ENCODE results near the gene RABEP2.
"Not testable (repeated sequence)": the region's sequence is repeated elsewhere in the genome, so short reads cannot be mapped to it uniquely, and the experiment has no call there.

Gene RABEP2

DNA sequence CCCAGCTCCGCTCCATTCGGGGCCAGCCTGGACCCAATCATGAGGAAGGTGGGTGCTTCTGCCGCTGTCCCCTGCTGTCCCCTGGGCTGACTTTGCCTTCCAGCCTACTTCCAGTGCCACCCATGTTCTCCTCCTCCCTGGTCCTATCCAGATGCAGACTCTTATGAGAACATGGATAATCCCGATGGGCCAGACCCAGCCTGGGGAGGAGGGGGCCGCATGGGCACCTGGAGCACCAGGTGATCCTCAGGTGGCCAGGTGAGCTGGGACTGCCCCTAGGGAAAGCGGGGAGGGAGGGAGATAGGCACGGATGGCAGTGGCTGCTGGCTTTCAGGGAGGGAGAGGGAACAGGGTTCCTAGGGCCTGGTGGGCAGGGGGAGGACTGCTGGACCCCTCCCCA lies 13.7 kb upstream of the RABEP2 start:
- H3K36me3 Mint-ChIP-seq: peaks cover 42% of the 10 kb centered on the region
- H3K27ac Mint-ChIP-seq: peak overlapping the region; percentile 64
- peaks cover 32% of the 10 kb centered on the region for H3K4me1 Mint-ChIP-seq
- H3K27me3 Mint-ChIP-seq: no peaks in the 10 kb centered on the region
- DNase-seq (ENCODE audit: low spot score in 2 of 2): no peak
- ATAC-seq (ENCODE audit: low read depth): no peak
- no peak overlapping the region for H3K4me3 Mint-ChIP-seq
- no peaks in the 10 kb centered on the region for H3K9me3 Mint-ChIP-seq

DNA sequence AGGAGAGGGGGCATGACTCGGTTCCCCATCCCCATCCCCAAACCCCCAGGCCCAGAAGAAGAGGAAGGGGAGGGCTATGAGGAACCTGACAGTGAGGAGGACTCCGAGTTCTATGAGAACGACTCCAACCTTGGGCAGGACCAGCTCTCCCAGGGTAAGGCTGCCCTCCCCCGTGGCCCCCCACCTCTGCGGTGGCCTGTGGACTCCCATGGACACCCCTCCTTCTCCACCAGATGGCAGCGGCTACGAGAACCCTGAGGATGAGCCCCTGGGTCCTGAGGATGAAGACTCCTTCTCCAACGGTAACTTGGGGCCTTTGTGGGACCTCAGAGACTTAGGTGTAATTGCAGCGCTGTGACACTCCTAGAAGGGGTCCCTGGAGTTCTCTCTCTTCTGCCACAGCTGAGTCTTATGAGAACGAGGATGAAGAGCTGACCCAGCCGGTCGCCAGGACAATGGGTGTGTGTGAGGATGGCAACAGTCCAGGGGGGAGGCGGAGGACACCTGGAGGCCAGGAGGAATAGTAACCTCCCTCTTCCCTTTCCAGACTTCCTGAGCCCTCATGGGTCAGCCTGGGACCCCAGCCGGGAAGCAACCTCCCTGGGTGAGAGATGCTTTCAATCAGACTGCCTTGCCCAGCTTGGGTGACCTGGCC lies 12.3 kb upstream of the RABEP2 start:
- Mint-ChIP-seq H3K9me3 (no peaks in the 10 kb centered on the region), H3K4me1 (peaks cover 37% of the 10 kb centered on the region), H3K36me3 (peaks cover 42% of the 10 kb centered on the region), H3K27ac (peak overlapping the region; percentile 79), H3K4me3 (no peak overlapping the region), H3K27me3 (no peaks in the 10 kb centered on the region)
- no peak for ATAC-seq (ENCODE audit: low read depth)
- no peak for DNase-seq (ENCODE audit: low spot score in 2 of 2)

DNA sequence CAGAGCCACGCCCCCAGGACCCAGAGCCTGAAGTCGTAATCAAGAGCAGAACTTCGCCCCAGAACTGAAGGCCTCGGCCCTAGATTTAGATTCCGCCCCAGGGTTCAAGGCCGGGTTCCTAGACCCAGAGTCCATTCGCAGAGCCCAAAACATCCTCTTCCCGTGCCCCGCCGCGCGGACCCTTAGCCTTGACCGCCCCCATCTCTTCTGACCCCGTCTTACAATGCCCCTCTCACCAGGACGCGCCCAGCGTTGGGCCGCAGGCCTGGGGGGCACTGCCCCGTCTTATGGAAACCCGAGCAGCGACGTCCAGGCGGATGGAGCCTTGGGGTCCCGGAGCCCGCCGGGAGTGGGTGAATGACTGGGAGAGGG lies 11.7 kb upstream of the RABEP2 start:
- ATAC-seq (ENCODE audit: low read depth): no peak
- peaks cover 39% of the 10 kb centered on the region for H3K4me1 Mint-ChIP-seq
- no peaks in the 10 kb centered on the region for H3K9me3 Mint-ChIP-seq
- peaks cover 42% of the 10 kb centered on the region for H3K36me3 Mint-ChIP-seq
- H3K27me3 Mint-ChIP-seq: no peaks in the 10 kb centered on the region
- peak overlapping the region; percentile 79 for H3K27ac Mint-ChIP-seq
- no peak overlapping the region for H3K4me3 Mint-ChIP-seq
- no peak for DNase-seq (ENCODE audit: low spot score in 2 of 2)

DNA sequence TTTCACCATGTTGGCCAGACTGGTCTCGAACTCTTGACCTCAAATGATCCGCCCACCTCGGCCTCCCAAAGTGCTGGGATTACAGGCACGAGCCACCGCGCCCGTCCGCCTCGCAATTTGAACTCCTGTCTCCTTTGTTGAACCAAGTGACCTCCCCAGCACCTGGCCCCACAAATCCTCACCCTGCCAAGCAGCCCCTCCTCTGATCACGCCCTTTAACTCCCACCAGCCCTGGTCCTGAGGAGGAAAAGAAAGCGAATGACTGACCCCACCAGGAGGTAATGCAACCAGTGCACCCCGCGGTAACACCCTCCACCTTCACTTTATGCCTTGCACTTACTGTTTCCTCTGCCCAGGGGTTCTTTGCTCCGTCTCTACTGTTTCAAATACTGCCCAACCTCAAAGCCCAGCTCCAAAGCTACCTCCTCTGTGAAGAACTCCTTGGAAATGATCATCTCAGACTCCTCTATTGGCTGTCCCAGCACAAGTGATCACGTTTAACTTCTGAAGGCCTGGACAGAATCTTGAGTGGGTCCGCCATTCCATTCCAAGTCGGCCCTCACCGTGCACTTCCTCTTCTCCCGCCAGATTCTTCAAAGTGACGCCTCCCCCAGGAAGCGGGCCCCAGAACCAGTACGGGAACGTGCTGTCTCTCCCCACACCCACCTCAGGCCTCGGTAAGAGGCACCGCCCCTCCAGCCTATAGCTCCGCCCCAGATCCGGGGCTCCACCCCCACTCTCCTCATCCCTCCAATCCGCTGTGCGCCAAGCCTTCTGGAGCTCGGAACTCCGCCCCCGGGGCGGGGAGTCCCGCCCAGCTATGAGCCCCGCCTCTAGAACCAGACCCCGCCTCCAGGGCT lies 11.1 kb upstream of the RABEP2 start:
- no peaks in the 10 kb centered on the region for H3K27me3 Mint-ChIP-seq
- no peaks in the 10 kb centered on the region for H3K9me3 Mint-ChIP-seq
- H3K36me3 Mint-ChIP-seq: peaks cover 42% of the 10 kb centered on the region
- peak overlapping the region; percentile 79 for H3K27ac Mint-ChIP-seq
- H3K4me1 Mint-ChIP-seq: peaks cover 41% of the 10 kb centered on the region
- ATAC-seq (ENCODE audit: low read depth) (peak; percentile 91), DNase-seq (ENCODE audit: low spot score in 2 of 2) (peak; percentile 75 to 82)
- peak overlapping the region; percentile 8 for H3K4me3 Mint-ChIP-seq

DNA sequence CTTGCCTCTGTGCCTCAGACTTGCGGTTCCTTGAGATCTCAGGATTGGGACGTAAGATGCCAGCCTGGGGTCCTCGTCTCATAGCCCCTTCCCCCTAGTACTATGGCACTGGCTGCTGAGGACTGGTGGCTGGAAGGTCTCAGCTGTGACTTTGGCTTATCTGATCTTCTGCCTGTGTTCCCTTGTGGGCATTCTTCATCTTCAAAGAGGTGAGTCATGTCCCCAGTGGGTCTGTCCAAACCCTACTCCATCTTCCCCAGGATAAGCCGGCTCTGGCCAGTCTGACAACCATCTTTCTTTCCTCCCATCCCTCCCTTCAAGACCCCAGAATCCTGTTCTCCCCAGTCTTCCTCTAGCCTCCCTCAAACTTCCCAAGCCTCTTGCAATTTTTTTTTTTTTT lies 10.3 kb upstream of the RABEP2 start:
- DNase-seq (ENCODE audit: low spot score in 2 of 2) (no peak), ATAC-seq (ENCODE audit: low read depth) (no peak)
- Mint-ChIP-seq H3K27me3 (no peaks in the 10 kb centered on the region), H3K36me3 (peaks cover 42% of the 10 kb centered on the region), H3K4me1 (peaks cover 49% of the 10 kb centered on the region), H3K27ac (peak overlapping the region; percentile 79), H3K4me3 (peak overlapping the region; percentile 39), H3K9me3 (no peaks in the 10 kb centered on the region)

DNA sequence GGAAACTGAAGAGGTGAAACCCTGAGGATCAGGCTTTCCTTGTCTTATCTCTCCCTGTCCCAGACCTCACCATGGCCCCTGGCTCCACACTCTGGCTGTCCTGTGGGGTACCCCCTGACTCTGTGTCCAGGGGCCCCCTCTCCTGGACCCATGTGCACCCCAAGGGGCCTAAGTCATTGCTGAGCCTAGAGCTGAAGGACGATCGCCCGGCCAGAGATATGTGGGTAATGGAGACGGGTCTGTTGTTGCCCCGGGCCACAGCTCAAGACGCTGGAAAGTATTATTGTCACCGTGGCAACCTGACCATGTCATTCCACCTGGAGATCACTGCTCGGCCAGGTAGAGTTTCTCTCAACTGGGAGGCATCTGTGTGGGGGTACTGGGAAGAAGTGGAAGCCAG lies 8.1 kb upstream of the RABEP2 start:
- H3K9me3 Mint-ChIP-seq: no peaks in the 10 kb centered on the region
- no peaks in the 10 kb centered on the region for H3K27me3 Mint-ChIP-seq
- peaks cover 47% of the 10 kb centered on the region for H3K4me1 Mint-ChIP-seq
- no peak for DNase-seq (ENCODE audit: low spot score in 2 of 2)
- H3K4me3 Mint-ChIP-seq: peak overlapping the region; percentile 96
- ATAC-seq (ENCODE audit: low read depth): no peak
- peak overlapping the region; percentile 91 for H3K27ac Mint-ChIP-seq
- peaks cover 32% of the 10 kb centered on the region for H3K36me3 Mint-ChIP-seq

DNA sequence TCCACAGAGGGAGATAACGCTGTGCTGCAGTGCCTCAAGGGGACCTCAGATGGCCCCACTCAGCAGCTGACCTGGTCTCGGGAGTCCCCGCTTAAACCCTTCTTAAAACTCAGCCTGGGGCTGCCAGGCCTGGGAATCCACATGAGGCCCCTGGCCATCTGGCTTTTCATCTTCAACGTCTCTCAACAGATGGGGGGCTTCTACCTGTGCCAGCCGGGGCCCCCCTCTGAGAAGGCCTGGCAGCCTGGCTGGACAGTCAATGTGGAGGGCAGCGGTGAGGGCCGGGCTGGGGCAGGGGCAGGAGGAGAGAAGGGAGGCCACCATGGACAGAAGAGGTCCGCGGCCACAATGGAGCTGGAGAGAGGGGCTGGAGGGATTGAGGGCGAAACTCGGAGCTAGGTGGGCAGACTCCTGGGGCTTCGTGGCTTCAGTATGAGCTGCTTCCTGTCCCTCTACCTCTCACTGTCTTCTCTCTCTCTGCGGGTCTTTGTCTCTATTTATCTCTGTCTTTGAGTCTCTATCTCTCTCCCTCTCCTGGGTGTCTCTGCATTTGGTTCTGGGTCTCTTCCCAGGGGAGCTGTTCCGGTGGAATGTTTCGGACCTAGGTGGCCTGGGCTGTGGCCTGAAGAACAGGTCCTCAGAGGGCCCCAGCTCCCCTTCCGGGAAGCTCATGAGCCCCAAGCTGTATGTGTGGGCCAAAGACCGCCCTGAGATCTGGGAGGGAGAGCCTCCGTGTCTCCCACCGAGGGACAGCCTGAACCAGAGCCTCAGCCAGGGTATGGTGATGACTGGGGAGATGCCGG lies 7.5 kb upstream of the RABEP2 start:
- Mint-ChIP-seq H3K27ac (peak overlapping the region; percentile 91), H3K9me3 (no peaks in the 10 kb centered on the region), H3K4me1 (peaks cover 48% of the 10 kb centered on the region), H3K27me3 (no peaks in the 10 kb centered on the region), H3K4me3 (peak overlapping the region; percentile 96), H3K36me3 (peaks cover 26% of the 10 kb centered on the region)
- DNase-seq (ENCODE audit: low spot score in 2 of 2) (no peak), ATAC-seq (ENCODE audit: low read depth) (no peak)

DNA sequence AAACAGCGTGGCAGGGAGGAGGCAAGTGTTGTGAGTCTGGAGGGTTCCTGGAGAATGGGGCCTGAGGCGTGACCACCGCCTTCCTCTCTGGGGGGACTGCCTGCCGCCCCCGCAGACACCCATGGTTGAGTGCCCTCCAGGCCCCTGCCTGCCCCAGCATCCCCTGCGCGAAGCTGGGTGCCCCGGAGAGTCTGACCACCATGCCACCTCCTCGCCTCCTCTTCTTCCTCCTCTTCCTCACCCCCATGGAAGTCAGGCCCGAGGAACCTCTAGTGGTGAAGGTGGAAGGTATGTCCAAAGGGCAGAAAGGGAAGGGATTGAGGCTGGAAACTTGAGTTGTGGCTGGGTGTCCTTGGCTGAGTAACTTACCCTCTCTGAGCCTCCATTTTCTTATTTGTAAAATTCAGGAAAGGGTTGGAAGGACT lies 6.8 kb upstream of the RABEP2 start, which contains the start of gene CD19:
CD19 (plus strand) TSS at position 171 of the 425 bp plus-strand sequence; CDS start at position 201, 30 bp downstream.
- no peak for DNase-seq (ENCODE audit: low spot score in 2 of 2)
- Mint-ChIP-seq H3K36me3 (peaks cover 22% of the 10 kb centered on the region), H3K9me3 (no peaks in the 10 kb centered on the region), H3K4me1 (peaks cover 48% of the 10 kb centered on the region), H3K4me3 (peak within 1 kb of the TSS; percentile 96), H3K27me3 (no peaks in the 10 kb centered on the region), H3K27ac (peak within 1 kb of the TSS; percentile 91)
- peak; percentile 22 for ATAC-seq (ENCODE audit: low read depth)

DNA sequence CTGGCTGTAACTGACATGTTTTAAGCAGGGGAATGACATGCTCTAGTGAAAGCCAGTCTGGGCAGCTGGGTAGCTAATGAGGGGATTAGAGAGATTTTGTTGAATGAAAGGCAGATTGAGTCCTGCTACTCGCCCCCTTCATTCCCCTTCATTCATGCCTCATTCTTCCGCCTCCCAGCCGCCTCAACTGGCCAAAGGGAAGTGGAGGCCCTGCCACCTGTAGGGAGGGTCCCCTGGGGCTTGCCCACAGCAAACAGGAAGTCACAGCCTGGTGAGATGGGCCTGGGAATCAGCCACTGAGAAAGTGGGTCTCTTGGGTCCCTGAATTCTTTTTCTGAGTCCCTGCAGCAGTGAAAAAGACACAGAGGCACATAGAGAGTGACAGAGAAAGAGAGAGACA lies 5.6 kb upstream of the RABEP2 start:
- ATAC-seq (ENCODE audit: low read depth) (peak; percentile 82), DNase-seq (ENCODE audit: low spot score in 2 of 2) (peak; percentile 37 to 38)
- peak overlapping the region; percentile 91 for H3K27ac Mint-ChIP-seq
- peaks cover 45% of the 10 kb centered on the region for H3K4me1 Mint-ChIP-seq
- peak overlapping the region; percentile 96 for H3K4me3 Mint-ChIP-seq
- no peaks in the 10 kb centered on the region for H3K9me3 Mint-ChIP-seq
- no peaks in the 10 kb centered on the region for H3K27me3 Mint-ChIP-seq
- H3K36me3 Mint-ChIP-seq: peaks cover 13% of the 10 kb centered on the region

DNA sequence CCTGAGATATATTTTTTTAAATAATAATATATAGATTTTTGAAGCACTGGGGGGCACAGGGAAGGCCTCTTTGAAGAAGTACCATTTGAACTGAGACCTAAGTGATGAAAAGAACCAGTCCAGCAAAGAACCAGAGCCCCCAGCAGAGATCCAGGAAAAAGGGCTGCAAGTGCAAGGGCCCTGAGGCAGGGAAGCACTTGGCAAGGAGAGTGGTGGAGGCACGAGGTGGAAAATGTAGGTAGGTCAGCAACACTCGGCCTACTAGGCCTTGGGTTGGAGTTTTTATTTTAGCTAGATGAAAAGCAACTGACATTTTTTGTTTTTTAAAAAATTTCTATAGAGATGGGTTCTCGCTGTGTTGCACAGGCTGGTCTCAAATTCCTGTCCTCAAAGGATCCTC lies 5.2 kb upstream of the RABEP2 start:
- H3K9me3 Mint-ChIP-seq: no peaks in the 10 kb centered on the region
- peak overlapping the region; percentile 91 for H3K27ac Mint-ChIP-seq
- H3K36me3 Mint-ChIP-seq: peaks cover 8% of the 10 kb centered on the region
- peak overlapping the region; percentile 96 for H3K4me3 Mint-ChIP-seq
- peaks cover 42% of the 10 kb centered on the region for H3K4me1 Mint-ChIP-seq
- DNase-seq (ENCODE audit: low spot score in 2 of 2) (no peak), ATAC-seq (ENCODE audit: low read depth) (no peak)
- no peaks in the 10 kb centered on the region for H3K27me3 Mint-ChIP-seq

DNA sequence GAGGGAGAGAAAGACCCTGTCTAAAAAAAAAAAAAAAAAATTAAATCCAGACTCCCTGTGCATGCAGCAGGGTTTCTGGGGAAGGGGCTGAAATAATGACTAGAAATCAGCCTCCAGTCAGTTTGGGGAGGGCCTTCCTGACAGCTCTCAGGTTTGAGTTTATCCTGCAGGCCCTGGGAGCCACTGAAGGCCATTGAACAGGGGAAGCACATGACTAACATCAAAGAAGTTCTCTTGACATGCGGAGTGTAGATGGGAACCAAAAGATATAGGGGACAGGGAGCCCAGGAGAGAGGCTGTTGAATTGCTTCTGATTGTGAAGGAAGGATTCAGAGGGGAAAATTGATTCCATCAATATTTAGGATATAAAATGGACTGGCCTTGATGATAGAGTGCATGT lies 2.8 kb upstream of the RABEP2 start:
- no peak for DNase-seq (ENCODE audit: low spot score in 2 of 2)
- peaks cover 46% of the 10 kb centered on the region for H3K4me1 Mint-ChIP-seq
- peak overlapping the region; percentile 32 for H3K27ac Mint-ChIP-seq
- H3K27me3 Mint-ChIP-seq: no peaks in the 10 kb centered on the region
- H3K36me3 Mint-ChIP-seq: no peaks in the 10 kb centered on the region
- ATAC-seq (ENCODE audit: low read depth): no peak
- H3K9me3 Mint-ChIP-seq: no peaks in the 10 kb centered on the region
- H3K4me3 Mint-ChIP-seq: no peak overlapping the region

DNA sequence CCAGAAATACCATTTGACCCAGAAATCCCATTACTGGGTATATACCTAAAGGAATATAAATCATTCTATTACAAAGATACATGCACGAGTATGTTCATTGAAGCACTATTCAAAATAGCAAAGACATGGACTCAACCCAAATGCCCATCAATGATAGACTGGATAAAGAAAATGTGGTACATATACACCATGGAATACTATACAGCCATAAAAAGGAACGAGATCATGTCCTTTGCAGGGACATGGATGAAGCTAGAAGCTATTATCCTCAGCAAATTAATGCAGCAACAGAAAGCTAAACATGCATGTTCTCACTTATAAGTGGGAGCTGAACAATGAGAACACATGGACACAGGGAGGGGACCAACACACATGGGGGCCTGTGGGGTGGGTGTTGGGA lies 1.2 kb upstream of the RABEP2 start:
- not testable (repeated sequence) for ATAC-seq (ENCODE audit: low read depth); H3K36me3 Mint-ChIP-seq; DNase-seq (ENCODE audit: low spot score in 2 of 2); H3K27me3 Mint-ChIP-seq; H3K9me3 Mint-ChIP-seq
- H3K27ac Mint-ChIP-seq: peak overlapping the region; percentile 97
- H3K4me1 Mint-ChIP-seq: peaks cover 44% of the 10 kb centered on the region
- peak overlapping the region; percentile 98 for H3K4me3 Mint-ChIP-seq

DNA sequence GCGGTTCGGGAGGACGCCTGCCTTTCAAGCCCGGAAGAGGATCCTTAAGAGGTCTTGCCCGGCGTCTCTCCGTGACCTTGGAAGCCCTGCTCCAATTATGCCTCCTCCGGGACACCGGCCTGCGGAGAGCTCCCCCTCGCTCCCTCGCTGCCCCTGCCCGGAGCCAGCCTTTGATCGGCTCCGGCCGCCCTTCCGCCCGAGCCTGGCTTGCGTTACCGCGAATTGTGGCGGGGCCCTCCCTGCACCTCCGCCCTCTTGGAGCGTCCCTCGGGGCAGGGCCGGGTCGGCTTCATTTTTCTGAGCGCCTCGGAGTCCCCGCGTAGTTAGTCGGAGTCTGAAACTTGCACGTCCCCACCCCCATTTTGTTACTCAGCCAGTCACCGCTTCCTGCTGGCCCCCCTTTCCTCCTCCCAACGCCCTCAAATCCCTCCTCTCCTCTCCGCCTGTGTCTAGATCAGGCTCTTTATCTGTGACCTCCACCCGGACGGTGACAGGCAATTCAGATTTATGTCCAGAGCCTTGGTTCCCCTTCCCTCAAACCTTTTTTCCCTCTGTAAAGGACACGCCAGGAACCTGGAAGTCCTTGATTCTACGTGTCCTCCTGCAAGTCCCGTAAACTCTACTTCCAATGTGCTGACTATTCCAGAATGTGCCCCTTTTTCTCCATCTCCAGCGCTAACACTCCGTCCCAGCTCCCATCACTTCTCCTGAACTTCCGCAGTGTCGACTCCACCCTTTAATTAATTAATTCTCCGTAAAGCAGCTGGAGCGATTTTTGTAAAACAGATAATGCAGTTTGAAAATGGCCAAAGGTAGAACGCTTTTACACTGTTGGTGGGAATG lies 569 bp upstream of the RABEP2 start:
- no peaks in the 10 kb centered on the region for H3K9me3 Mint-ChIP-seq
- H3K27ac Mint-ChIP-seq: peak overlapping the region; percentile 97
- H3K27me3 Mint-ChIP-seq: no peaks in the 10 kb centered on the region
- ATAC-seq (ENCODE audit: low read depth): peak; percentile 33
- peaks cover 4% of the 10 kb centered on the region for H3K36me3 Mint-ChIP-seq
- peak overlapping the region; percentile 98 for H3K4me3 Mint-ChIP-seq
- peaks cover 42% of the 10 kb centered on the region for H3K4me1 Mint-ChIP-seq
- DNase-seq (ENCODE audit: low spot score in 2 of 2): peak in 1 of 2 donors; percentile 74

All from memory B cell (primary cell).